Measurements from ENCODE around the gene NEK10. TPM values are rescaled to one million over a fixed set of nuclear protein-coding genes. Genes with fewer than 3 reads are reported as not detected.

Gene NEK10
- total and polyA plus RNA-seq, 2 of the 13 experiments (the other 11 are each of a cell fraction or from before 2014, with no cell fraction given): 2.8 to 14.2 TPM

DNA sequence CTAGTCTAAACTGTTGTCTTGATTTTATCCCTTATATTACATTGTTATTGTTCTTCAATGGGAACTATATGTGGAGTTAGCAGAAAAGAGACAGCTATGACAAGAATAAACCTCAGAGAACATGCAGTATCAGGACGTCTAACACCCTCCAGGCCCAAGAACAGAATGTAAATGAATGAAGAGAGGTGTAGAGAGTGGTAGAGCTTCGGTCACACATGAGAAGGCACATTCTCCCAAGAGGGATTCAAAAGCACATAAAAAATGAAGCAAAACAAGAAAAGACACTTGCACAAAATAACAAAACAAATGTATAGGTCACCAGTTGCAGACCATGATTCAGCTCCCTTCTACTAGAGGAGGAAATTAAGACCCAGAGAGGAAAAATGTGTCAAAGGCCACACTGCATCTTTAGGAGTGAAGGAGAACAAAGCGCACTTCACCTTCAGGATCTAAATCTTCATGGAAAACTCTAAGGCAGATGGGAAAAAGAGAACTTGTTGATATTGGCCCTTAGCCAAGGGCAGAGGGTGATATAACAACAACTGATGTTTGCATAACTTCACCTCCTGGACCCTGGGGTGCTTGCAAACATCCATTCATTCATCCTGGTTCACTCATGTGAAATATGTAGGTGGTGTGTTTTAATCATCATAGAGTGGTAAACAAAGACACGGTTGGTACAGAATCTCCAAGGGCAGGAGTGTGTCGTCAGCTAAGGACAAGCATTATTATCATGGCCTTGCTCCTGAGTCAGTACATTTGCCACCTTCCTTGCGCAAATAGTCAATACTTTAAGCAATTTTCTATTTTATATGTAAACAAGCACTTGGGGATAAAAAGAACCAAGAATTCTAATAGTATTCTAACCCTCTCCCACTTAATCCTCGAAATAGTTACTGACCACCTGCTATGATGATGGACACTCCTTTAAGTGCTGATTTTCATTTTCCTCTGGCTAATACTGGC is 8.8 kb downstream of the NEK10 start (continued):
- TF ChIP-seq RARA (CRISPR knock-in tag; IDR thresholded peaks at IDR 0.05) (peak; percentile 99), ZNF605 (CRISPR knock-in tag; IDR thresholded peaks at IDR 0.05) (peak; percentile 74; the same call in 1 of the 2 replicates), ARID3A (IDR thresholded peaks at IDR 0.05; ENCODE audit: low read depth, low read length) (peak; percentile 99), WIZ (CRISPR knock-in tag; IDR thresholded peaks at IDR 0.05) (0 out of 2 replicates have a peak, but pooled peaks have one; percentile 41), RBM39 (IDR thresholded peaks at IDR 0.05; ENCODE audit: low read depth, low read length, poor library complexity, severe bottlenecking) (no peak), ZNF543 (CRISPR knock-in tag; IDR thresholded peaks at IDR 0.05) (0 out of 2 replicates have a peak, but pooled peaks have one; percentile 33), PCBP2 (optimal IDR thresholded peaks at IDR 0.05; ENCODE audit: low read depth, low read length, poor library complexity, severe bottlenecking) (no peak), RBAK (CRISPR knock-in tag; IDR thresholded peaks at IDR 0.05) (no peak), ZNF549 (CRISPR knock-in tag; IDR thresholded peaks at IDR 0.05) (no peak), SAFB2 (CRISPR knock-in tag; IDR thresholded peaks at IDR 0.05; ENCODE audit: borderline replicate concordance, low read depth) (no peak; the same call in 1 of the 2 replicates), TOE1 (CRISPR knock-in tag; IDR thresholded peaks at IDR 0.05) (no peak; the same call in 1 of the 2 replicates), ZNF607 (CRISPR knock-in tag; IDR thresholded peaks at IDR 0.05; ENCODE audit: borderline replicate concordance) (peak; percentile 86; the same call in 1 of the 2 replicates), FOXM1 (CRISPR knock-in tag; IDR thresholded peaks at IDR 0.05) (no peak), NR2F1 (CRISPR knock-in tag; IDR thresholded peaks at IDR 0.05) (peak; percentile 97 to 98), IKZF4 (CRISPR knock-in tag; IDR thresholded peaks at IDR 0.05; ENCODE audit: borderline replicate concordance, low read depth, not compliant biosample characterization) (no peak), ZBTB43 (CRISPR knock-in tag; conservative IDR thresholded peaks at IDR 0.05) (peak; percentile 70; the same call in 1 of the 2 replicates), TGIF2 (CRISPR knock-in tag; IDR thresholded peaks at IDR 0.05) (peak; percentile 89; the same call in 1 of the 2 replicates), ZNF7 (CRISPR knock-in tag; IDR thresholded peaks at IDR 0.05) (no peak), ZSCAN9 (CRISPR knock-in tag; IDR thresholded peaks at IDR 0.05; ENCODE audit: borderline replicate concordance) (peak; percentile 96), TIGD3 (CRISPR knock-in tag; IDR thresholded peaks at IDR 0.05; ENCODE audit: borderline replicate concordance) (no peak), U2AF1 (optimal IDR thresholded peaks at IDR 0.05; ENCODE audit: low read depth, low read length) (no peak), PHB2 (IDR thresholded peaks at IDR 0.05; ENCODE audit: partially characterized antibody) (no peak), MTF1 (CRISPR knock-in tag; IDR thresholded peaks at IDR 0.05) (no peak), NCOA2 (CRISPR knock-in tag; IDR thresholded peaks at IDR 0.05) (peak; percentile 99), HNF4A (CRISPR knock-in tag; IDR thresholded peaks at IDR 0.05) (peak; percentile 98), ATM (IDR thresholded peaks at IDR 0.05; ENCODE audit: borderline replicate concordance) (peak; percentile 100), BRD4 (CRISPR knock-in tag; IDR thresholded peaks at IDR 0.05) (no peak)

All from HepG2 (cell line).